CD14-positive monocyte (primary cell): Measurements from ENCODE around the gene ELAVL1. TPM values are rescaled to one million over a fixed set of nuclear protein-coding genes. Genes with fewer than 3 reads are reported as not detected.

Experiments used
- DNase-seq, 3 donors: peaks; one replicate each; pipeline ENCODE4 v3.0.0-alpha.2; 2011 to 2022
- H2AFZ ChIP-seq: 2 replicates; pipeline ENCODE4 v1.6.0; 2012; ENCODE audit warnings: mild to moderate bottlenecking, low read depth, low read length, inconsistent platforms; ENCODE audit not compliant: insufficient read depth, poor library complexity, severe bottlenecking
- H3K27ac ChIP-seq, 2 donors: 1 replicate in 1 of 2; 2 replicates in 1 of 2; pipeline ENCODE4 v1.5.1; 2012 to 2013; ENCODE audit warnings: low read length in 2 of 2, control low read depth in 1 of 2, inconsistent platforms in 1 of 2, low read depth in 1 of 2, mild to moderate bottlenecking in 1 of 2
- H3K27me3 ChIP-seq, 2 donors: one replicate each; pipeline versions ENCODE4 v1.6.0 to v1.6.1; 2011 to 2013; ENCODE audit warnings: low read length in 2 of 2; ENCODE audit not compliant: control insufficient read depth in 2 of 2, insufficient read depth in 2 of 2
- H3K36me3 ChIP-seq, 2 donors: replicated peaks in 1 of 2; 1 replicate in 1 of 2; 2 replicates in 1 of 2; pipeline versions ENCODE4 v1.5.1 to v1.6.1; 2012 to 2013; ENCODE audit warnings: low read length in 2 of 2, control low read depth in 1 of 2, inconsistent platforms in 1 of 2, mild to moderate bottlenecking in 1 of 2; ENCODE audit not compliant: insufficient read depth in 2 of 2, control insufficient read depth in 1 of 2
- H3K4me1 ChIP-seq, 2 donors: 1 replicate in 1 of 2; 2 replicates in 1 of 2; pipeline versions ENCODE4 v1.5.1 to v1.6.1; 2012 to 2013; ENCODE audit warnings: low read length in 2 of 2, control low read depth in 1 of 2, inconsistent platforms in 1 of 2, mild to moderate bottlenecking in 1 of 2, moderate library complexity in 1 of 2; ENCODE audit not compliant: insufficient read depth in 2 of 2, control insufficient read depth in 1 of 2
- H3K4me2 ChIP-seq: replicated peaks from 2 replicates; pipeline ENCODE3; 2012; ENCODE audit warnings: low read length, moderate library complexity, mild to moderate bottlenecking; ENCODE audit not compliant: poor library complexity, severe bottlenecking; ENCODE audit errors: extremely low read depth
- H3K4me3 ChIP-seq, 3 experiments: fragments of 200-600 bp in 1 of 3; sonication (generic) in 1 of 3; replicated peaks in 1 of 3; 1 replicate in 2 of 3; 2 replicates in 1 of 3; pipeline ENCODE4 v1.5.1; 2011 to 2013; ENCODE audit warnings: low read length in 3 of 3, mild to moderate bottlenecking in 3 of 3, control low read depth in 2 of 3, low read depth in 2 of 3, inconsistent platforms in 1 of 3, moderate library complexity in 1 of 3
- H3K79me2 ChIP-seq: 2 replicates; pipeline ENCODE4 v1.6.0; 2012; ENCODE audit warnings: mild to moderate bottlenecking, control low read depth, inconsistent platforms, low read length, moderate library complexity; ENCODE audit not compliant: insufficient read depth
- H3K9ac ChIP-seq: 2 replicates; pipeline ENCODE4 v1.6.0; 2017; ENCODE audit warnings: low read length, mild to moderate bottlenecking; ENCODE audit not compliant: insufficient read depth, poor library complexity, severe bottlenecking
- H3K9me3 ChIP-seq, 2 donors: replicated peaks in 1 of 2; 1 replicate in 1 of 2; 2 replicates in 1 of 2; pipeline versions ENCODE4 v1.5.1 to v1.6.1; 2012 to 2013; ENCODE audit warnings: low read length in 2 of 2, control low read depth in 1 of 2; ENCODE audit not compliant: control insufficient read depth in 1 of 2, insufficient read depth in 1 of 2
- H4K20me1 ChIP-seq: 2 replicates; pipeline ENCODE4 v1.6.0; 2012; ENCODE audit warnings: mild to moderate bottlenecking, low read length, control low read depth, moderate library complexity; ENCODE audit not compliant: insufficient read depth
- H3K27ac Mint-ChIP-seq, 7 donors: one replicate each; pipeline ENCODE4 v1.8.0; 2020; ENCODE audit warnings: mild to moderate bottlenecking in 7 of 7, mixed read lengths in 7 of 7, moderate library complexity in 6 of 7, inconsistent platforms in 2 of 7
- H3K27me3 Mint-ChIP-seq, 3 donors: one replicate each; pipeline ENCODE4 v1.8.0; 2021 to 2022; ENCODE audit warnings: low read depth in 3 of 3, mild to moderate bottlenecking in 3 of 3, mixed read lengths in 3 of 3, moderate library complexity in 3 of 3, inconsistent platforms in 1 of 3
- H3K36me3 Mint-ChIP-seq, 2 donors: one replicate each; pipeline ENCODE4 v1.8.0; 2020; ENCODE audit warnings: mixed read lengths in 2 of 2, inconsistent platforms in 1 of 2, mild to moderate bottlenecking in 1 of 2
- H3K4me1 Mint-ChIP-seq: one replicate; pipeline ENCODE4 v1.8.0; 2020; ENCODE audit warnings: mild to moderate bottlenecking, mixed read lengths
- H3K4me3 Mint-ChIP-seq, 2 donors: one replicate each; pipeline ENCODE4 v1.8.0; 2020; ENCODE audit warnings: mild to moderate bottlenecking in 2 of 2, mixed read lengths in 2 of 2, moderate library complexity in 1 of 2
- H3K9me3 Mint-ChIP-seq, 7 donors: one replicate each; pipeline ENCODE4 v1.8.0; 2020 to 2022; ENCODE audit warnings: mixed read lengths in 7 of 7, mild to moderate bottlenecking in 6 of 7, moderate library complexity in 6 of 7, inconsistent platforms in 2 of 7
- CTCF ChIP-seq: fragments of 200-600 bp; IDR thresholded peaks from one replicate; pipeline ENCODE4 v1.8.0; 2022; ENCODE audit warnings: antibody characterized with exemption, mild to moderate bottlenecking
- WGBS: methylation state at CpG from one replicate; pipeline ENCODE4 v1.1.5; 2013; ENCODE audit warnings: missing lambda C conversion rate; ENCODE audit not compliant: insufficient coverage; 5-methylcytosine and 5-hydroxymethylcytosine counted together
- intact Hi-C, 2 donors: fragments of 100-400 bp; cut with micrococcal nuclease; formaldehyde crosslinking; loops; one replicate each; pipeline versions ENCODE4 v1.15.0 to v1.15.1; 2023
- polyA plus RNA-seq, 3 donors: library from polyadenylated mRNA; depleted of rRNA in 1 of 3; unstranded in 2 of 3; stranded (reverse) in 1 of 3; fragments of 300-500 nt in 2 of 3; fragments of >200 nt in 1 of 3; fragmentation: Illumina TruSeq in 2 of 3; gene quantifications; 1 replicate in 2 of 3; 2 replicates in 1 of 3; pipeline ENCODE4 v1.2.3, GENCODE V29; 2012 to 2021

The ELAVL1 gene
- polyA plus RNA-seq, 3 donors: 25.1 to 31.1 (median 30.7) TPM

DNA sequence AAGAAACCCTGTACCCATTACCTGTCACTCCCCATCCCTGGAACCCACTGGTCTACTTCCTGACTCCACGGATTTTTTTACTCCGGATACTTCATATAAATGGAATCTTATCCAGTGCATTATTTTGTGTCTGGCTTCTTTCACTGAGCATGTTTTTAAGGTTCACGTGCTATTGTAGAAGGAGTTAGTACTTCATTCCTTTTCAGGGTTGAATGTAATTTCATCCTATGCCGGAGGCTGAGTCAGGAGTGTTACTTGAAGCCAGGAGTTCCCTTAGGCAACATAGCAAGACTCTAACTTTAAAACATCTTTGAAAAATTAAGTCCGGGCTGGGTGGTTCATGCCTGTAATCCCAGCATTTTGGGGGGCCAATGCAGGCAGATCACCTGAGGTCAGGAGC, 17.9 kb upstream of the ELAVL1 start:
- Histone ChIP-seq H3K36me3 (no peaks in the 10 kb centered on the region), H2AFZ (no peak overlapping the region), H3K4me2 (no peak overlapping the region), H3K27me3 (no peaks in the 10 kb centered on the region), H3K4me1 (no peaks in the 10 kb centered on the region), H3K9ac (no peak overlapping the region), H4K20me1 (no peaks in the 10 kb centered on the region), H3K9me3 (no peaks in the 10 kb centered on the region), H3K27ac (no peak overlapping the region), H3K79me2 (no peaks in the 10 kb centered on the region), H3K4me3 (no peak overlapping the region)
- TF ChIP-seq CTCF: no peak
- Mint-ChIP-seq H3K4me1 (no peaks in the 10 kb centered on the region), H3K9me3 (no peaks in the 10 kb centered on the region), H3K27me3 (peaks cover 2 to 9% (median 4%) of the 10 kb centered on the region in 3 donors), H3K27ac (no peak overlapping the region), H3K36me3 (no peaks in the 10 kb centered on the region), H3K4me3 (no peak overlapping the region)
- intact Hi-C loops: no loop called here
- 100% methylated on average over 1 of the region's 5 CpGs for WGBS
- DNase-seq: no peak

DNA sequence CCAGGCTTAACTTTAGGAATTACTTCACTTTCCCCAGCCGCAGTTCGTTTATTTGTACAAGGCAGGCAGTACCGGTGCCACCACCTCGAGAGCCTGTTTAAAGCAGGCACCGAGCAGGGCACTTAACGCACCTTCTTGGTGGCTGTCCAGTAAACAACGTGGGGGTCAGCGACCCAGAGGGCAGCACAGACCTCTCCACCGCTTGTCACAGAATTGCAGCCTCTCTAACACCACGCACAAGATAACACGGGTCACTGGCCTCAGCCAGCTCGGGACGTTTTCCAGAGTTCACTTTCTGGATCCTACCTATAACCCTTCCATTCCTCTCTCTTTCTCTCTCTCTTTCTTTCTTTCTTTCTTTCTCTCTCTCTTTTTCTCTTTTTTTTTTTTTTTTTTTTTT, 16.8 kb upstream of the ELAVL1 start:
- no peaks in the 10 kb centered on the region for H3K4me1 ChIP-seq
- TF ChIP-seq CTCF: no peak
- H3K27me3 ChIP-seq: no peaks in the 10 kb centered on the region
- H3K36me3 ChIP-seq: no peaks in the 10 kb centered on the region
- no peak overlapping the region for H3K4me3 ChIP-seq
- peaks cover 0 to 9% (median 4%) of the 10 kb centered on the region in 3 donors for H3K27me3 Mint-ChIP-seq
- no peak for DNase-seq
- 97% methylated on average over 13 of the region's 13 CpGs for WGBS
- intact Hi-C loops: no loop called here
- no peak overlapping the region for H3K9ac ChIP-seq
- no peaks in the 10 kb centered on the region for H3K36me3 Mint-ChIP-seq
- no peaks in the 10 kb centered on the region for H3K9me3 ChIP-seq
- H3K9me3 Mint-ChIP-seq: no peaks in the 10 kb centered on the region
- no peak overlapping the region for H3K4me2 ChIP-seq
- no peak overlapping the region for H2AFZ ChIP-seq
- no peaks in the 10 kb centered on the region for H4K20me1 ChIP-seq
- H3K79me2 ChIP-seq: no peaks in the 10 kb centered on the region
- H3K27ac ChIP-seq: no peak overlapping the region
- no peak overlapping the region for H3K27ac Mint-ChIP-seq
- peaks cover 7% of the 10 kb centered on the region for H3K4me1 Mint-ChIP-seq
- H3K4me3 Mint-ChIP-seq: no peak overlapping the region
